NCI-H1436 treated with DMSO at 0.1 percent for 48 hours (cell line): ENCODE results near the gene MAP10.
A peak's percentile ranks its signal among the peaks of the same experiment; 100 is the strongest.
"Not testable (repeated sequence)": the region's sequence is repeated elsewhere in the genome, so short reads cannot be mapped to it uniquely, and the experiment has no call there.

Experiments
- DNase-seq: peaks from one replicate; lab custom pipeline; 2025; lab: John Stamatoyannopoulos, UW

Gene MAP10, protein sequence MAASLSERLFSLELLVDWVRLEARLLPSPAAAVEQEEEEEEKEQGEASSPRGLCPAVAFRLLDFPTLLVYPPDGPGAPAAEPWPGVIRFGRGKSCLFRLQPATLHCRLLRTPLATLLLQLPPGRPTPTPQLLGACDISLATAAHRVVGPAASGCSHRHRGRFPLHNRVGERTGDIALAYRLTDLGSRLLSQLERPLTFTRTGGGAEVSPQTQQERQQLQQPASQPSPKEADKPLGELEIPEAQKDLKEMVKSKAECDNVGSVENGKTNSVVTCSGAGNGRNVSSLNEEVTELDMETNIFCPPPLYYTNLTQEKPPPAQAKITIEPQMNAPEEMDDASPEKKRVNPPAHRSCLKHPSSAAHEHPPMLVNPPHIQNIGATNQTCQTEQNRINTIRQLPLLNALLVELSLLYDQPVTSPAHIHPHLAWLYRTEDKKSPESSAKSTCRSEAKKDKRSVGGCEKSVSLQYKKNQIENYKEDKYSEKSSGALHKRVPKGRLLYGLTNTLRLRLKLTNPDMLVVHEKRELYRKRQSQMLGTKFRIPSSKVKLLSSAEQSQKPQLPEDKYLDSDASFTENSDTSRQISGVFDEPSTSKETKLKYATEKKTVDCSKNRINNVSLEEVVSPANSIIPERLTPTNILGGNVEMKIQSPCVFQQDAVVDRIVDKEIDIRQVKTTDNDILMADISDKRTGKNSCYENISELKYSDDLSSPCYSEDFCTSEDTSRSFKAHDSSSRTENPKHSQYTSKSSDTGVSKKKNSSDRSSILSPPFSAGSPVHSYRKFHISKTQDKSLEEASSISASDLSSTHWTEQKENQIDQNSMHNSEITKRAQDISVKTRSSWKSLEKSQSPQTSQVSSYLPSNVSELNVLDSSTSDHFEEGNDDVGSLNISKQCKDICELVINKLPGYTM

DNA sequence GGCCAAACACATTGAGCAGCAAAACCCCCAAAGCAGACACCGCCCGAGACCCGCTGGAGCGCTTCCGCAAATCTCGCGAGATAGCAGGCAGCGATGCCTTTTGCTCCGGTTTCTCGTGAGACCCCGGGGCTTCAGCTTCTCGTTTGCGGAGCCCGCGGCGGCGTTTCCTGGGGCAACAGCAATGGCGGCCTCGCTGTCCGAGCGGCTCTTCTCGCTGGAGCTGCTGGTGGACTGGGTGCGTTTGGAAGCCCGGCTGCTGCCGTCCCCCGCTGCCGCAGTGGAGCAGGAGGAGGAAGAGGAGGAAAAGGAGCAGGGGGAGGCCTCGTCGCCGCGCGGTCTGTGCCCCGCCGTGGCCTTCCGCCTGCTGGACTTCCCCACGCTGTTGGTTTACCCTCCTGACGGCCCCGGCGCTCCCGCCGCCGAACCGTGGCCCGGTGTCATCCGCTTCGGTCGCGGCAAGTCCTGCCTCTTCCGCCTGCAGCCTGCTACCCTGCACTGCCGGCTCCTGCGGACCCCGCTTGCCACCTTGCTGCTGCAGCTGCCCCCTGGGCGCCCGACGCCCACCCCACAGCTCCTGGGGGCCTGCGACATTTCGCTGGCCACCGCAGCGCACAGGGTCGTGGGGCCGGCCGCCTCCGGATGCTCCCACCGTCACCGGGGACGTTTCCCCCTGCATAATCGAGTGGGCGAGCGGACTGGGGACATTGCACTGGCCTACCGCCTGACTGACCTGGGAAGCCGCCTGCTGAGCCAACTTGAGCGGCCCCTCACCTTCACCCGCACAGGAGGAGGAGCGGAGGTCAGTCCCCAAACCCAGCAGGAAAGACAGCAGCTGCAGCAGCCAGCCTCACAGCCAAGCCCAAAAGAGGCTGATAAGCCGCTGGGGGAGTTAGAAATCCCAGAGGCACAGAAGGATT lies at the start of gene MAP10:
Gene MAP10, plus strand, starts transcription at position 148 of the 917 bp plus-strand sequence. Its CDS starts 34 bp downstream, at position 182.
- DNase-seq = no peak

DNA sequence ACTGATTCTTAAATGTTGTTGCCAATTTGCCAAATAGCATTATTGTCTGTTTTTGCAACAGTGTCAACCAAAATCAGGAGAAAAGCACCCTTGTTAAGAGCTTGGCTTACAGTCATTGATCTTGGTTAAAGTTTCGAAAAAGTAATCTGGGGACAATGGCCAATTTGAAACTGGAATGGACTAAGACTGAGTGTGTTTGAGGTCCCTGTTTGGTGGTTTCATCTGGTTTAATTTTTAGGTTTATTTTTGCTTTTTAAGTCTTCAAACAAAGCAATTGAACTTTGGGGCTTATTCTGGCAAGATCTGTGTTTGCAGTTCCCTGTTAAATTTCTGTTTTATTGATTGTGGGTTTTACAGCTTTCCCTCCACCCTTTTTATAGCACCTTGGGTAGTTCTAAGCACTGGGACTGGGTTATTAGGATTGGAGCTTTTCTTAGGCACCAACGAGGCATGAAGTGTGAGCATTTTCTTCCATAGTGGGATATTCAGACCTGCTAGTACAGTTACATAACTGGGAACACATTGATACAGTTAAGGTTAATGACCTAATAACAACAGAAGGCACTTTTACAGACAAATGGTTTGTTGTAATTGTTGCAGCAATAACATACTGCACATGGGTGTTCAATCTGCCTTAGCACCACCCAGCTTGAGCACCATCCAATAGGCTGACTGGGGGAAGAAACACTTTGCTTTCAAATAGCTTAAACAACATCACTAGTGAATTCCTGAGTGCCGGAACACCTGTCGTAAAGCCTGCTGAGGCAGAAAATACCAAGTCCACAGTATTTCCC lies 40.6 kb upstream of the MAP10 start:
- no peak for DNase-seq

DNA sequence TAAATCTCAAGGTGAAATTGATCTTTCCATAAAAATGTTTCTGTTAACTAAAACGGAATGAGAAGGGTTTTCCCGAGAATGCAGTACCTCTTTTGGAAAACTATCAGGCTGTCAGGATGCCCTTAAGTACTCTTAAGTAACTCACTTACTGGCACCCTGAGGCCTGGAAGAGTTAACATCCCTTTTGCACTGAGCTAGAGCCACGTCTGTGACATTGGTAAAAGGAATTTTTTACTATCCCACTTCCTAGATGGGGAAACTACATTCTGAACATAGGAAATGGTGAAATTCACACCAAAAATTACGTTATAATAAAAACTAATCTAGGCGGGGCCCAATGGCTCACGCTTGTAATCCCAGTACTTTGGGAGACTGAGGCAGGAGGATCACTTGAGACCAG lies 39.7 kb upstream of the MAP10 start:
- no peak for DNase-seq

DNA sequence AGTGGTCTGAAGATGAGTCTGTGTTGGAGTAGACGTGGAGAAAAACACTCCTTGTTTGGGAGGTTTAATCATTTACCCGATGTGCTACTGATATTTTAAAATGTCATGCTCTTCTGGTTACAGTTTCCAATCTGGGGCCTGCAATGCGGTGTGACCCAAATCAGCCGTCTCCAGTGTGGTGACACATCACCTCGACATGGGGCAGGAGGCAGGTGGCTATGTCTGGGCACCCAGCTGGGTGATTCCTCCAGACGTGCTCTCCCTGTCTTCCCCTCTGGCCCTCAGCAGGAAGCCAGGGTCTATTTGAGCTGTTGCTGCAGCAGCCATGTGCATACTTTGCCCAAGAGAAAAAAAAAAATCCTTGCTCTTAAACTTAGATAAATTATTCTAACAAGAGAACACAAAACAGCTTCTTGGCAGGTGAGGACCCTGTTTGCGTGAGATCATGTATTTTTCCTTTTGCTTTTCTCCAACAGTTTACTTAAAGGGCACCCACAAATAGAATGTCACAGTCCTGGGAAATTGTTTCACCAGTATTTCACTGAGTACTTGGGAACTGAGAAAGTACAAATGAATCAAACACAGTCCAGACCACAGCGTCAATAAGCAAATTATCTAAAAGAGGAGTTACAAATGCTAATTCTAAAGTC lies 38.9 kb upstream of the MAP10 start:
- no peak for DNase-seq

DNA sequence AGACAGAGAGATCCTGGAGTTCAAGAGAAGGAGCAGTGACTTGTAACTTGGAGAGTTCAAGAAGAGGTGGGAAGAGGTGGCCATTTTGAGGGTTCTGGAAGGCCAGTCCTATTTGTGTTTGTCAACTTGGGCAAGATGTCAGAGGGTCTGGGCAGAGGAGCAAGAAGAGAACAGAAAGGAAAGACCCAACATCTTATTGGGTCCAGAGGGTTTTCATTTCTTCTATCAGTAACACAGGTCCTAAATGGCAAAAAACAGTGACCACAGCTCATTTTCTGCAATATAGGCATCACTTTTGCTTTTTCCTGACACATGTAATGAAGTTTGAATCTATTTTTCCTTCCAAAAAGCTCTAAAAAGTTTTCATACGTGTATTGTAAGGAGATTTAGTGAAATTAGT lies 38.3 kb upstream of the MAP10 start:
- no peak for DNase-seq

DNA sequence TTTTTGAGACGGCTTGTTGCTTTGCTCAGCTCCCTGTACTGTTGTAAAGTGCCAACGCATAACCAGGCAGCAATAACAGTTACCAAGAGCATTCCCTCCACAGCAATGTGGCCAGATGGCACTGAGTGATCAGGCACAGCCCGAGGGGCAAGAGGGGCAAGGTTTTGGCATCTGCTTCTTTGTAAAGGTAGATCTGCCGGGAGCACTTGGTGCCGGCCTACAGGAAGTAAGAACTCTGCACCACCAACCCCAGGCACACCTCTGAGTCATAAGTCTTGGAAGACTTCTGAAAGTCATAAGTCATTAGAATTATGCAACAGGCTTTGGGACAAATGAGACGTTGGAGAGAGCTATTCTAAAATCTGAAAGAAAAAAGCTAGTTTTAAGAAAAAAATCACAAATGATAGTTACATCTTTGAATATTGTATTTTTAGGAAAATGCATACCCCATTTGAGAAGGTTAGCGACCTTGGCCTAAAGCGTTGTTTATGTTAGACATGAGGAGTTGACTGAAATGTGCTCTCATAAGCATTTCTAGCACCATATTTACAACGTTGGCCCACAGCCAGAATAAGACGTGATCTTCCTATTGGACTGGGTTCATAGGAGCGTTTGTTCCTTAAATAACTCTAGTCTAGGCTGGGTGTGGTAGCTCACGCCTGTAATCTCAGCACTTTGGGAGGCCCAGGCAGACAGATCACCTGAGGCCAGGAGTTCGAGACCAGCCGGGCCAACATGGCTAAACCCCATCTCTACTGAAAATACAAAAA lies 37.7 kb upstream of the MAP10 start:
- DNase-seq = no peak

DNA sequence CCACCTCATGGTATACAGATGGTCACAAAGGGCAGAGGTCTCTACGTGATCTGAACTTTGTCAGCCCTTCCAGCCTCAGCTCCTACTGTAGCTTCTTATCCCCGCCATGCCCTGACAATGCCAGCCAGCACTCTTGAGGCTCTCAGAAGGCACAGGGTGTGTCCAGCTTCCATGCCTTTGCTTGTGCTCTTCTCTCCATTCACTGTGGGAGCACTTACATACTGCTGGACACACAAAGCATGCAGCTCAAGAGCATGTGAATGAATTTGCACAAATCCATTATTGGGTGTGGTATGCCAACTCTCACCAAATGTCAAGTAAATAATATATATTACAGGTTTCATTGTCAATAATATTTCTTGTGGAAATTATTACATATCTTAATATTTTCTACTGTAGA lies 36.4 kb upstream of the MAP10 start:
- no peak for DNase-seq

DNA sequence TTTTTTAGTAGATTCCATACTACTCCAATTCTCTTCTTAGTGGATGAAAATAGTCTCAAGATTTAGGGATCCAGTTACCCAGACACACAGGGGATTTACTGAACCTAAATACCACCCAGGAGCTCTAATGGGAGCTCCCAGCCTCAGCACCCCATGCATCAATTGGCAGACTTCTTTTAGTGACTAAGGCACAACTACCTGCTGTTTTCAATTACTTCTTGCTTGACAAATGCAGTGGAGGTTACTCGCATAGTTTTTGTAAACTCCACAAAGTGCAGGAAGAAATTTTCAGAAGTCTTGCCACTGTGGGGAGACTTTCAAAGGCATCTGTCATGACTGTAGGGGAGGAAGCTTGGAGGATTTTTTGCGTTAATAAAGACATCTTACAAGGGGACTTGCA lies 35.5 kb upstream of the MAP10 start:
- DNase-seq = no peak

DNA sequence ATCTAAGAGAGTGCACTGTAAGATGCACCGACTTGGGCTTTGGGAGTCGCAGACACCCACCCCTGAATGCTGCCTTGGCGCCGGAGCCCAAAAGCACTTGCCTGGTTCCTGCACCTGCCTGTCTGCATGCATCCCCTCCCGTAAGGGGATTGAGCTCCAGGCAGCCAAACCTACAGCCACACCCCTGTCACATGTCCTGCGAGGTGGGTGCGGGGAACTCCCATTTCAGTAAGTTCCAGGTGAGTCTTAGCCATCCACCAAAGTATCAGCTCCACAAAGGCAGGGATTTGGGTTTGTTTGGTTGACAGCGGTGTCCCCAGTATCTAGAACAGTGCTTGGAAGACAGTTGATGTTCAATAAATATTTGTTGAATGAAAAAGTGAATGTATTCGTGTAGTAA lies 31.5 kb upstream of the MAP10 start:
- no peak for DNase-seq

DNA sequence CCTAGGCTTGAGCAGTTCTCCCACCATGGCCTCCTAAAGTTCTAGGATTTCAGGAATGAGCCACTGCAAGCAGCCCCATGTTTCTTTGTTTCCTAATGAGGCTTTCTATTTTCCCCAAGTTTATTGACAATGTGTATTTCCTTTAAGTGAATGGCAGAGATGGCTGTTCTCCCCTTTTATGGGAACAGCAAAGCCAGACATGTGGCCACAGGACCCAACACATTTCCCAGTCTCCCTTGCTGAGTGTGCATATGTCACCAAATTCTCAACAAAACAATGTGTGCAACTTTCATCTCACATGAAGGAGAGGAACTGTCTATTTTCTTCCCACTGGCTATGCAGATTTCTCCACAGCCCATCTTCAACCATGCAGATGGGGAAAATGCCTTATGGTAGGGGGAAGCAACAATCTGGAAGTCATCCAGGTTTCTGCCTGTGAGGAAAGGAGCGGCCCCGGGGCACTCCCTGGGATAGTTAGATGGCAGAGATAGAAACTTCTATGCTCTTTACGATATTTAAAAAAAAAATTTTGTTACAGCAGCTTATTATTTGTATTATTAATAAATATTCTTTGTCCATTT lies 28.6 kb upstream of the MAP10 start:
- DNase-seq = no peak

DNA sequence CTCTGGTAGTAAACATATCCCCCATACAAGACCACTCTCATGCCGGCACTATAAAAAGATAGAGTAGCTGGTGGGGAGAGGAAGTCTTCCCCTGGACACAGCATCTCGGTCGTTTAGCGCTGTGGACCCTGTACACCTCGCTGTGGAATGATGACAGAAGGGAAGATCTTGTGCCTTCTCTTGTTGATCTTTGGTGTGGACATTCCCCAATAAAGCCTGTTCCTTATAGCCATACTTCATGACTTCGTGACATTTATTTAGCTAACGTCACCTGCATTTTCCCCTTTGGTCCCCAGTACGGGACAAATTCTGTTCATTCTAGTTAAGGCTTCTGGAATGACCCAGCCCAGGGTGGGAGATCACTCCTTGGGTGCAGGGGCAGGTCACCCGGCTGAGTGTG lies 24.9 kb upstream of the MAP10 start:
- DNase-seq = no peak

DNA sequence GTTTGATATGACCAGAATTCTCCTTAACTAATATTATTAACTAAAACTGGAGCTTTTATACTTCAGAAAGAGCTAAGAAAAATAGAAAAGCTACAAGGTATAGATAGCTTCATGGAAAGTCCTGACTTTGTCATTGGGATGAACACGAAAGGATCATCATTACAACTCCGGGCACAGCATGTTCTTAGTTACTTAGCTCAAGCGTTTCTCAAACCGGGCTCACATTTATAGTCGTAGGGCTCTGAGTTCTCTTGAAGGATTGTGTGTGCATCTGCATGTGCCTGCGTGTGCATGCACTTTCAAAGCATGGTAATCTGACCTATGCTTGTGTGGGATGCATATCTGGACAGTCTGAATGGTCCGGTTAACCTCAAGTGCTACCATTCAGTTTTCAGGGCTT lies 20.4 kb upstream of the MAP10 start:
- DNase-seq = no peak

DNA sequence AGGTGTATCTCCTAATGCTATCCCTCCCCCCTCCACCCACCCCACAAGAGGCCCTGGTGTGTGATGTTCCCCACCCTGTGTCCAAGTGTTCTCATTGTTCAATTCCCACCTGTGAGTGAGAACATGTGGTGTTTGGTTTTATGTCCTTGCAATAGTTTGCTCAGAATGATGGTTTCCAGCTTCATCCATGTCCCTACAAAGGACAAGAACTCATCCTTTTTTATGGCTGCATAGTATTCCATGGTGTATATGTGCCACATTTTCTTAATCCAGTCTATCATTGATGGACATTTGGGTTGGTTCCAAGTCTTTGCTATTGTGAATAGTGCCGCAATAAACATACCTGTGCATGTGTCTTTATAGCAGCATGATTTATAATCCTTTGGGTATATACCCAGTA lies 19.6 kb upstream of the MAP10 start:
- not testable (repeated sequence) for DNase-seq

DNA sequence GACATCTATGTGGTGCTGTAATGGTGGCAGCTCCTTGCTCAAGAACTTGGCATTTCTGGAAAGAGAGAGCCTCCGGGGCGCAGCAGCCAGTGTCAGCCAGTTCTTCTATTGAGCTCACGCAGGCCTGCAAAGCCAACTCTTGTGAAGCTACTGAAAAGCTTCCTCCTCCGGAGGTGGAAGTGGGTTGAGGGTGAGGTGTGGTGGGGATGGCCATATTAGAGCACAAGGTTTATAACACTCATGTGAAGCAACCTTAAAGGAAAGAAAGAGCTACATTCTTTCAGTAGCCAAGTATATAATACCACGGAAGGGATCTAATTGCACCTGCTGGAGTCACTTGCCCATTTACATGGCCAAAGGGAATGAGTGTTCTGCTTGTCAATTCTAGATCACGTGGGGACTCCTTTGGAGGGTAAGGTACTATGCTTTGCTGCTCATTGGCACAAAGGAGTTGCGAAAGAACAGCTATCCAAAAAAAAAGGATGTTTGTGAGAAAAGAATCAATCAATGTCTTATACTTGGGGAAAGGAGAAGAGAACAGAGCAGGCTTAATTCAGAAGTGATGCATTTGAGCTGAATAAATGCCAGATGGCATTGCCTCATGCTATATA lies 18.3 kb upstream of the MAP10 start:
- peak; percentile 26 for DNase-seq

DNA sequence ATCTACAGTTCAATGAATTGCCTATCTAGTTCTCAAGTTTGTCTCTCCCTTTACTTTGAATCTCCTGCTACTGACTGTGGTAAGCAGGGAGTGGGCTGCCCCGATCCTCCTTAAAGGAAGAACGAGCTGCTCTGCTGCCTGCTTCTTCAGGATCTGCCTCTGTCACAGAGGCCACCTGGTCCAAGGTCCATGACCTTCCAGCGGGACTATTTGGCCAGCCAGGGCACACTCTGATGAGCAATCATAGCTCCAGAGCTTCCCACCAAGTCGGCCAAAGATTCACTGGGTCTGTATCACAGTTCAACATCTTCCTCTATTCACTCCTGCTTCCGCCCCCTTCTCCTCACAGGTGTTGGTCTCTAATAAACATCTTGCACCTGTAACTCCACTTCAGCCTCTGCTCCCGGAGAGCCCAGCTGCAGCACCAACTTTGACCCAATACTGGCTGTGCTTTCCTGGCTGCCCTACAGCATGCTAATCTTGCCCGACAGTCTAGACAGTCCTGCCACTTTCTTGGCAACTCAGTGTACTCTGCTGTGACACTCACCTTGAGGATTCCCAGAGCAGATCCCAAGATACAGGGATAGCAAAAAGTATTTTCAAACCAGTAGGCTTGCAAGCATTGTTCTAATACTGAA lies 16.9 kb upstream of the MAP10 start:
- DNase-seq = no peak

DNA sequence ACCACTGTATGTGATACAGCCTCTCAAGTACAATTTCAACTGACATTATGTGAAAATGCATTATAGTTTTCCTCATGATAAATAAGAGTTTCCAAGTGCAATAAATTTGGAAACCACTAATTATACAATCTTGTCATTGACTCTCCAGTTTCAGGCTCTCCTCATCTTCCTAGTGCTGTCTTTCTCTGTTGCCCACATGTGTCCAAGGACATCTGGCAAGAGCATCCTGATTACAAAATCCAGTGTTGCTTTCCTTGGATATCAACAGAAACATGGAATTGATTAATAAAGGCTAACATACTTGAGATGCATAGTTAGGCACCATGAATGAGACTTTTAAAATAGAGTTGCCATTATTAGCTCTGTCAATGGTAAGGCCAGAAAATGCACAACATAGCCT lies 15.6 kb upstream of the MAP10 start:
- DNase-seq = no peak

DNA sequence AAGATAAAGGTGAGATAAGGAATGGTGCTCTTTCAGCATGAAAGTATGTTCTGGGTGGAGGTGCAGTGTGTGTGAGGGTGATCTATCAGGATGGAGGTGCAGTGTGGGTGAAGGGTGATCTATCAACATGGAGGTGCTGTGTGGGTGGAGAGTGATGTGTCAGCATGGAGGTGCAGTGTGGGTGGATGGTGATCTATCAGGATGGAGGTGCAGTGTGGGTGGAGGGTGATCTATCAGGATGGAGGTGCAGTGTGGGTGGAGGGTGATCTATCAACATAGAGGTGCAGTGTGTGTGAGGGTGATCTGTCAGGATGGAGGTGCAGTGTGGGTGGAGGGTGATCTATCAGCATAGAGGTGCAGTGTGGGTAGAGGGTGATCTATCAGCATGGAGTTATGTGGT lies 12.3 kb upstream of the MAP10 start:
- DNase-seq = no peak

DNA sequence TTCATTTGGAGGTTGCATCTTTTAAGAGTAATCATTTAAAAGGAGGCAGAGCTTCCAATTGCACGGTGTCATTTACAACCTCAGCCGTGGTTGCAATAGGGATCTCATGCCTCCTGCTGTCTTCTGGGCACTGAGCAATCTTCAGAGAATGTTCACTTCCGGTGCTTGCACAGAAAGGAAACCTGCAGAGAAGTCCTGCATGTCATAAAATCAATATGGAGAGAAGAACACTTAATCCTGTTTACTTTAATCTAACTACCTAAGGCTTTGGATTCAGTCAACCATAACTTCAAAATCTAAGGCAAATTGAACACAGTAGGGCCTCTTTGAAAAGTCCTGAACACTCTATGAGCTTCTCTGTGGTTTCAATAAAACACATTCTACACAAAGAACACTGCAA lies 11.3 kb upstream of the MAP10 start:
- DNase-seq = no peak
